IMR-90 (cell line): Measurements from ENCODE around the gene MAML2. TPM values are rescaled to one million over a fixed set of nuclear protein-coding genes. Genes with fewer than 3 reads are reported as not detected.

Source experiments
- ATAC-seq: fragments of 200-7000 bp; cut with Tn5 transposase; 2 replicates; pipeline ENCODE4 v1.9.1; 2020; ENCODE audit warnings: low read depth, mild to moderate bottlenecking, moderate library complexity
- BruUV-seq: library from RNA; stranded (reverse); fragments of 400-500 nt; replicated peaks from 2 replicates; lab custom pipeline; 2021; lab: Mats Ljungman, UMichigan
- CTCF ChIA-PET: fragments of 300-600 bp; formaldehyde crosslinking; extraction: SDS; loops from one replicate; lab custom pipeline; 2021; ENCODE audit warnings: antibody characterized with exemption; lab: Yijun Ruan, JAX
- POLR2A ChIA-PET: fragments of 300-600 bp; sonication (Branson Sonifier 250); formaldehyde crosslinking; loops from one replicate; lab custom pipeline; 2022; ENCODE audit warnings: antibody characterized with exemption; ENCODE audit not compliant: unreplicated experiment; lab: Charles Lee
- DNase-seq: peaks from one replicate; pipeline ENCODE4 v3.0.0; 2013
- H2AFZ ChIP-seq: replicated peaks from 2 replicates; pipeline ENCODE3; 2013; ENCODE audit warnings: low read length, mild to moderate bottlenecking; ENCODE audit not compliant: poor library complexity
- H2AK5ac ChIP-seq: 2 replicates; pipeline ENCODE4 v1.6.1; 2013; ENCODE audit warnings: low read depth, low read length, inconsistent platforms
- H2AK9ac ChIP-seq: replicated peaks from 2 replicates; pipeline ENCODE3; 2013; ENCODE audit warnings: mild to moderate bottlenecking, low read depth, low read length, moderate library complexity; ENCODE audit not compliant: poor library complexity
- H2BK120ac ChIP-seq: 2 replicates; pipeline ENCODE4 v1.6.1; 2013; ENCODE audit warnings: low read depth, low read length, inconsistent platforms
- H2BK15ac ChIP-seq: 3 replicates; pipeline ENCODE4 v1.6.1; 2013; ENCODE audit warnings: low read depth, low read length, inconsistent platforms
- H2BK20ac ChIP-seq: 2 replicates; pipeline ENCODE4 v1.6.1; 2013; ENCODE audit warnings: low read depth, mild to moderate bottlenecking, inconsistent platforms, low read length, moderate library complexity
- H2BK5ac ChIP-seq: 2 replicates; pipeline ENCODE4 v1.6.1; 2013; ENCODE audit warnings: mild to moderate bottlenecking, low read depth, low read length, inconsistent platforms; ENCODE audit not compliant: poor library complexity, severe bottlenecking
- H3K14ac ChIP-seq: replicated peaks from 2 replicates; pipeline ENCODE4 v1.6.1; 2013; ENCODE audit warnings: low read depth, low read length, inconsistent platforms
- H3K18ac ChIP-seq: 2 replicates; pipeline ENCODE4 v1.6.1; 2013; ENCODE audit warnings: low read depth, low read length, control low read depth
- H3K23ac ChIP-seq: 2 replicates; pipeline ENCODE4 v1.6.1; 2013; ENCODE audit warnings: low read depth, low read length, inconsistent platforms
- H3K27ac ChIP-seq: 2 replicates; pipeline ENCODE4 v1.5.1; 2013; ENCODE audit warnings: mild to moderate bottlenecking, control low read depth, low read length; ENCODE audit not compliant: insufficient read depth
- H3K27me3 ChIP-seq: 2 replicates; pipeline ENCODE4 v1.6.1; 2013; ENCODE audit warnings: low read length; ENCODE audit not compliant: control insufficient read depth, insufficient read depth
- H3K36me3 ChIP-seq: 2 replicates; pipeline ENCODE4 v1.6.1; 2013; ENCODE audit warnings: low read length, mixed read lengths; ENCODE audit not compliant: control insufficient read depth, insufficient read depth
- H3K4ac ChIP-seq: 2 replicates; pipeline ENCODE4 v1.6.1; 2013; ENCODE audit warnings: low read depth, low read length, inconsistent platforms
- H3K4me1 ChIP-seq: 2 replicates; pipeline ENCODE4 v1.6.1; 2013; ENCODE audit warnings: low read length, mixed read lengths; ENCODE audit not compliant: control insufficient read depth, insufficient read depth
- H3K4me2 ChIP-seq: 2 replicates; pipeline ENCODE4 v1.6.1; 2013; ENCODE audit warnings: low read depth, mild to moderate bottlenecking, control low read depth, low read length, moderate library complexity
- H3K4me3 ChIP-seq: 2 replicates; pipeline ENCODE4 v1.5.1; 2013; ENCODE audit warnings: low read depth, mild to moderate bottlenecking, control low read depth, low read length, moderate library complexity; ENCODE audit not compliant: insufficient read depth
- H3K56ac ChIP-seq: 2 replicates; pipeline ENCODE4 v1.6.1; 2013; ENCODE audit warnings: low read length, inconsistent platforms; ENCODE audit not compliant: insufficient read depth; ENCODE audit errors: extremely low read depth
- H3K79me1 ChIP-seq, 2 experiments: 2 replicates each; pipeline ENCODE4 v1.6.1; 2013; ENCODE audit warnings: low read length in 2 of 2, inconsistent platforms in 1 of 2, low read depth in 1 of 2
- H3K9ac ChIP-seq: 2 replicates; pipeline ENCODE4 v1.6.1; 2013; ENCODE audit warnings: low read depth, low read length, control low read depth
- H3K9me1 ChIP-seq: 2 replicates; pipeline ENCODE4 v1.6.1; 2013; ENCODE audit warnings: low read length, inconsistent platforms; ENCODE audit not compliant: insufficient read depth
- H3K9me3 ChIP-seq: 2 replicates; pipeline ENCODE4 v1.6.1; 2013; ENCODE audit warnings: low read length; ENCODE audit not compliant: control insufficient read depth, insufficient read depth
- H4K20me1 ChIP-seq: 2 replicates; pipeline ENCODE4 v1.6.1; 2013; ENCODE audit warnings: low read length, inconsistent platforms; ENCODE audit not compliant: insufficient read depth
- H4K5ac ChIP-seq: 2 replicates; pipeline ENCODE4 v1.6.1; 2013; ENCODE audit warnings: mild to moderate bottlenecking, low read depth, low read length, control low read depth
- H4K8ac ChIP-seq, 2 experiments: 2 replicates each; pipeline ENCODE4 v1.6.1; 2013; ENCODE audit warnings: low read depth in 2 of 2, low read length in 2 of 2, control low read depth in 1 of 2, inconsistent platforms in 1 of 2
- H4K91ac ChIP-seq: 2 replicates; pipeline ENCODE4 v1.6.1; 2013; ENCODE audit warnings: low read depth, low read length, inconsistent platforms; ENCODE audit not compliant: insufficient read depth
- BHLHE40 ChIP-seq: fragments of 150-350 bp; IDR thresholded peaks from 2 replicates; pipeline ENCODE4 v1.6.1; 2016; ENCODE audit warnings: mild to moderate bottlenecking, low read depth, low read length
- CHD1 ChIP-seq: IDR thresholded peaks from 2 replicates; pipeline ENCODE4 v1.6.1; 2012; ENCODE audit warnings: low read depth, low read length, improper control_type of control experiment
- MXI1 ChIP-seq: IDR thresholded peaks from 2 replicates; pipeline ENCODE4 v1.6.1; 2012; ENCODE audit warnings: low read depth, mild to moderate bottlenecking, low read length, moderate library complexity, borderline replicate concordance
- POLR2A ChIP-seq: IDR thresholded peaks from 2 replicates; pipeline ENCODE4 v1.6.1; 2012; ENCODE audit warnings: mild to moderate bottlenecking, low read depth, low read length
- RFX5 ChIP-seq: IDR thresholded peaks from 2 replicates; pipeline ENCODE4 v1.8.0; 2012; ENCODE audit warnings: low read depth, mild to moderate bottlenecking, low read length, moderate library complexity
- WGBS, 2 experiments: methylation state at CpG; one replicate each; pipeline versions ENCODE4 v1.1.5 to v1.1.7; 2013; ENCODE audit warnings: missing lambda C conversion rate in 2 of 2; ENCODE audit not compliant: insufficient read length in 1 of 2; ENCODE audit errors: extremely low coverage in 2 of 2; 5-methylcytosine and 5-hydroxymethylcytosine counted together
- dilution Hi-C: fragments of 300-500 bp; cut with HindIII; formaldehyde crosslinking; loops from one replicate; pipeline ENCODE4 v1.14.3; 2018; ENCODE audit warnings: low sequenced_read_pairs; ENCODE audit not compliant: unreplicated experiment
- in situ Hi-C: fragments of 300-500 bp; cut with MboI; formaldehyde crosslinking; loops from 3 replicates; pipeline ENCODE4 v1.14.3; 2019; ENCODE audit warnings: low sequenced_read_pairs, inconsistent platforms, mixed read lengths
- intact Hi-C: fragments of 100-400 bp; cut with micrococcal nuclease; formaldehyde crosslinking; loops from 2 replicates; pipeline ENCODE4 v1.10.0; 2022
- polyA plus RNA-seq, 3 experiments: library from polyadenylated mRNA; depleted of rRNA; stranded (reverse); fragments of >200 nt; gene quantifications; 2 replicates each; pipeline ENCODE4 v1.2.3, GENCODE V29; 2012; ENCODE audit warnings: low replicate concordance in 1 of 3
- total RNA-seq: library from RNA; depleted of rRNA; stranded (reverse); fragments of >200 nt; gene quantifications from 2 replicates; pipeline ENCODE4 v1.2.3, GENCODE V29; 2012
- TF ChIP-seq, protein P1 (sequence below): fragments of 150-350 bp; IDR thresholded peaks from 2 replicates; pipeline ENCODE4 v1.6.1; 2016; ENCODE audit warnings: low read depth, mild to moderate bottlenecking, low read length, moderate library complexity, borderline replicate concordance
- TF ChIP-seq, protein P2 (sequence below): fragments of 150-350 bp; IDR thresholded peaks from 2 replicates; pipeline ENCODE4 v1.6.1; 2017; ENCODE audit warnings: mild to moderate bottlenecking, antibody characterized with exemption, low read length, low read depth

Gene MAML2
- total and polyA plus RNA-seq, 2 of the 4 experiments (the other 2 are of a cell fraction), result 15.0 to 19.5 TPM

DNA sequence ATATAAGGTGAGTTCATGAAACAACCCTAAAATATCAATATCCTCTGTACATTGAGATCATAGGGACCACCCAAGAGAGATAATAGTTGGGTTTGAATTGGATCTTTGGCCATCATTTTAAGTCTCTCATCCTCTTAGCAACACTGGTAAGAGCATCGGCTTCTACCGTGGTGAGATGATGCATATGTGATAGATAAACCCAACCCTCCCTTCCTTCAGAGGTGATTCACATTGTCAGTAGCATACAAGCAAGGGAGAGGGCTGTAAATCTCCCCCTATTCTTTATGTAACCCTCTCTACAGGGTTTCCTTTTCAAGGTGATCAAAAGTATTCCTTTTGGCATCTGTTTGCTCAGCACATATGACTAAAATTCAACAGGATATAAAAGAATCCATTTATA, 316.7 kb downstream of the MAML2 start:
- Histone ChIP-seq H3K9me1 (peaks cover 5% of the 10 kb centered on the region; the same call in 1 of the 2 replicates), H2BK5ac (no peak overlapping the region), H2AFZ (no peak overlapping the region), H3K9ac (no peak overlapping the region), H3K23ac (no peak overlapping the region), H3K14ac (no peak overlapping the region), H3K4ac (no peak overlapping the region), H3K27me3 (no peaks in the 10 kb centered on the region), H3K36me3 (no peaks in the 10 kb centered on the region; the same call in none of the 2 replicates), H2BK15ac (no peak overlapping the region), H2BK120ac (no peak overlapping the region), H3K4me2 (no peak overlapping the region), H3K4me3 (no peak overlapping the region), H3K27ac (no peak overlapping the region), H4K8ac (no peak overlapping the region), H3K18ac (no peak overlapping the region), H4K5ac (no peak overlapping the region), H3K79me1 (peaks cover 29 to 34% of the 10 kb centered on the region in 2 experiments; a peak in 3 of 4 replicates), H3K56ac (no peak overlapping the region), H3K9me3 (no peaks in the 10 kb centered on the region), H4K20me1 (no peaks in the 10 kb centered on the region), H2AK9ac (no peak overlapping the region), H2BK20ac (no peak overlapping the region), H2AK5ac (no peak overlapping the region), H3K4me1 (no peaks in the 10 kb centered on the region), H4K91ac (no peak overlapping the region)
- ATAC-seq, result no peak
- POLR2A ChIA-PET, result no interaction called here
- no CpG with 5 or more reads among the region's 2 CpGs for WGBS, 2 experiments
- no TSS peak for BruUV-seq
- CTCF ChIA-PET, result no interaction called here
- dilution Hi-C loops, result loop anchor here (25.0 kb wide), 1 partner anchor 336 kb away; no protein-coding TSS in a partner anchor
- in situ Hi-C loops, result no loop called here
- TF ChIP-seq BHLHE40 (no peak), MXI1 (no peak), CHD1 (no peak), RFX5 (no peak), POLR2A (no peak)
- TF ChIP-seq, protein P1, sequence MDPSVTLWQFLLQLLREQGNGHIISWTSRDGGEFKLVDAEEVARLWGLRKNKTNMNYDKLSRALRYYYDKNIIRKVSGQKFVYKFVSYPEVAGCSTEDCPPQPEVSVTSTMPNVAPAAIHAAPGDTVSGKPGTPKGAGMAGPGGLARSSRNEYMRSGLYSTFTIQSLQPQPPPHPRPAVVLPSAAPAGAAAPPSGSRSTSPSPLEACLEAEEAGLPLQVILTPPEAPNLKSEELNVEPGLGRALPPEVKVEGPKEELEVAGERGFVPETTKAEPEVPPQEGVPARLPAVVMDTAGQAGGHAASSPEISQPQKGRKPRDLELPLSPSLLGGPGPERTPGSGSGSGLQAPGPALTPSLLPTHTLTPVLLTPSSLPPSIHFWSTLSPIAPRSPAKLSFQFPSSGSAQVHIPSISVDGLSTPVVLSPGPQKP, result no peak
- TF ChIP-seq, protein P2, sequence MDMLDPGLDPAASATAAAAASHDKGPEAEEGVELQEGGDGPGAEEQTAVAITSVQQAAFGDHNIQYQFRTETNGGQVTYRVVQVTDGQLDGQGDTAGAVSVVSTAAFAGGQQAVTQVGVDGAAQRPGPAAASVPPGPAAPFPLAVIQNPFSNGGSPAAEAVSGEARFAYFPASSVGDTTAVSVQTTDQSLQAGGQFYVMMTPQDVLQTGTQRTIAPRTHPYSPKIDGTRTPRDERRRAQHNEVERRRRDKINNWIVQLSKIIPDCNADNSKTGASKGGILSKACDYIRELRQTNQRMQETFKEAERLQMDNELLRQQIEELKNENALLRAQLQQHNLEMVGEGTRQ, result no peak
- intact Hi-C loops, result no loop called here
- DNase-seq, result no peak
